GM19099 (cell line): ENCODE results near the gene PARP15.

Source experiments
- POLR2A ChIP-seq: IDR thresholded peaks from 3 replicates; pipeline ENCODE4 v1.6.1; 2011; ENCODE audit warnings: low read depth; ENCODE audit not compliant: insufficient read length; ENCODE audit errors: extremely low read depth

PARP15 gene

GRCh38 chr3:122665881-122666280, 88.4 kb downstream of the PARP15 start:
- TF ChIP-seq POLR2A, result no peak

GRCh38 chr3:122668930-122669730, 91.7 kb downstream of the PARP15 start:
- TF ChIP-seq POLR2A, result no peak

- TF ChIP-seq POLR2A, result no peak
Observed at GRCh38 chr3:122671553-122671952, 94.1 kb downstream of the PARP15 start.

GRCh38 chr3:122674339-122674738, 96.9 kb downstream of the PARP15 start:
- TF ChIP-seq POLR2A, result no peak

GRCh38 chr3:122676759-122677158, 99.3 kb downstream of the PARP15 start:
- TF ChIP-seq POLR2A, result no peak

- no peak for TF ChIP-seq POLR2A
Observed at GRCh38 chr3:122677216-122677615, 99.8 kb downstream of the PARP15 start.

GRCh38 chr3:122678506-122678905, 101.1 kb downstream of the PARP15 start:
- TF ChIP-seq POLR2A, result no peak

- TF ChIP-seq POLR2A, result peak; percentile 47
Observed at GRCh38 chr3:122679085-122679881, 101.8 kb downstream of the PARP15 start.

GRCh38 chr3:122679882-122680474, 102.5 kb downstream of the PARP15 start:
- no peak for TF ChIP-seq POLR2A

- peak; percentile 94 for TF ChIP-seq POLR2A
Observed at GRCh38 chr3:122680475-122681283, 103.2 kb downstream of the PARP15 start, which contains the start of gene PARP14. Gene PARP14 (plus strand): TSS chr3:122680839. CDS start chr3:122680884, 45 bp downstream.

GRCh38 chr3:122681284-122681973, 104.0 kb downstream of the PARP15 start:
- no peak for TF ChIP-seq POLR2A

GRCh38 chr3:122681974-122682409, 104.5 kb downstream of the PARP15 start:
- TF ChIP-seq POLR2A, result no peak

- no peak for TF ChIP-seq POLR2A
Observed at GRCh38 chr3:122687298-122687697, 109.8 kb downstream of the PARP15 start.
